Measurements from ENCODE around the gene CLPTM1.
"Not testable (repeated sequence)": the region's sequence is repeated elsewhere in the genome, so short reads cannot be mapped to it uniquely, and the experiment has no call there.

CLPTM1 gene

DNA sequence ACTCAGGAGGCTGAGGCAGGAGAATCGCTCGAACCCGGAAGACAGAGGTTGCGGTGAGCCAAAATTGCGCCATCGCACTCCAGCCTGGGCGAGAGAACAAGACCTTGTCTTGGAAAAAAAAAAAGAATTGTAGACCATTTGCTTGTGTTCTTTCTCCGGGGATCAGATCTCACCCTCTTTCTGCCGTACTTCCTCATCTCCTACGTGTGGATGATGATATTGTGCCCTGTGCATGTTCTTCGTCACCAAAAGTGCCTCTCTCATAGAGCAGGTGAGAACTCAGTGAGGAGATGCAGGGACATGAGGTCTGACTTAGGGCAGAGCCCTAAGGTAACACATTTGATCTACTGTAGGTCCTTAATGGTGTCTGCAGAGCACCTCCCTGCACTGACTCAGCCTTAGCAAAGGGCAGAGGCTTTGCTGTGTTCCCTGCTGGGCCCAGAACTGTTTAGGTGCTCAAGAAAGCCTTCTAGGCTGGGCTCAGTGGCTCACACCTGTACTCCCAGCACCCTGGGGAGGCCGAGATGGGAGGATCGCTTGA lies 8.1 kb upstream of the CLPTM1 start:
- DNase-seq: no peak

DNA sequence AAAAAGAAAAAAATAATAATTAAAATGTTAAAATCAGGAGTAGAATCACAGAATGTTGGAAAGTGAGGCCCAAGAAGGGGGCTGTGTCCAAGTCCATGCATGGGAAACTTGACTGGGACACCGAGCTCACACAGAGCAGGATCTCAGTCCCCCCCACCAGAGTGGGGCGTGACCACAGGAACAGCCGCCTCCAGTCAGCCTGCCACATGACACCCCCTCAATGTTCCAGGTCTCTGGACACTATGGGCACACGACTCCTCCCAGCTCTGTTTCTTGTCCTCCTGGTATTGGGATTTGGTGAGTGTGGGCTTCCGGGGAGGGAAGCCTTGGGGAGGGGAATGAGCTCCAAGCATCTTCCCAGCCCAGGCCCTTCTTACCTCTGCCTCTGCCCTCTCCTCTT lies 6.9 kb upstream of the CLPTM1 start:
- DNase-seq: no peak

DNA sequence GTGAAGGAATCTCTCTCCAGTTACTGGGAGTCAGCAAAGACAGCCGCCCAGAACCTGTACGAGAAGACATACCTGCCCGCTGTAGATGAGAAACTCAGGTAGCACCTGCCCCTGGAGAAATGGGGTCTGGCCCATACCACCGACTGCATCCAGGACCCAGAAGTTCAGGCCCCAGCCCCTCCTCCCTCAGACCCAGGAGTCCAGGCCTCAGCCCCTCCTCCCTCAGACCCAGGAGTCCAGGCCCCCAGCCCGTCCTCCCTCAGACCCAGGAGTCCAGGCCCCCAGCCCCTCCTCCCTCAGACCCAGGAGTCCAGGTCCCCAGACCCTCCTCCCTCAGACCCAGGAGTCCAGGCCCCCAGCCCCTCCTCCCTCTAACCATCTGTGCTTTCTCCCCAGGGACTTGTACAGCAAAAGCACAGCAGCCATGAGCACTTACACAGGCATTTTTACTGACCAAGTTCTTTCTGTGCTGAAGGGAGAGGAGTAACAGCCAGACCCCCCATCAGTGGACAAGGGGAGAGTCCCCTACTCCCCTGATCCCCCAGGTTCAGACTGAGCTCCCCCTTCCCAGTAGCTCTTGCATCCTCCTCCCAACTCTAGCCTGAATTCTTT lies 6.3 kb upstream of the CLPTM1 start:
- DNase-seq: no peak

DNA sequence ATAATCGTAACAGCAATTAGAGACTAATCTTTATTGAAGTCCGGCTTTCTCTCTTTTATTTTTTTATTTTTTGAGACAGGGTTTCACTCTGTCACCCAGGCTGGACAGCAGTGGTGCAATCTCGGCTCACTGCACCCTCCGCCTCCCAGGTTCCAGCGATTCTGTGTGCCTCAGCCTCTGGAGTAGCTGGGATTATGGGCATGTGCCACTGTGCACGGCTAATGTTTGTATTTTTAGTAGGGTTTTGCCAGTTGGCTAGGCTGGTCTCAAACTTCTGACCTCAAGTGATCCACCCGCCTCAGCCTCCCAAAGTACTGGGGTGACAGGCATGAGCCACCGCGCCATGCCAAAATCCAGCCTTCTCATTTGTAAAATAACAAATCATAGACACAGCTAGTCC lies 5.6 kb upstream of the CLPTM1 start:
- DNase-seq: no peak

DNA sequence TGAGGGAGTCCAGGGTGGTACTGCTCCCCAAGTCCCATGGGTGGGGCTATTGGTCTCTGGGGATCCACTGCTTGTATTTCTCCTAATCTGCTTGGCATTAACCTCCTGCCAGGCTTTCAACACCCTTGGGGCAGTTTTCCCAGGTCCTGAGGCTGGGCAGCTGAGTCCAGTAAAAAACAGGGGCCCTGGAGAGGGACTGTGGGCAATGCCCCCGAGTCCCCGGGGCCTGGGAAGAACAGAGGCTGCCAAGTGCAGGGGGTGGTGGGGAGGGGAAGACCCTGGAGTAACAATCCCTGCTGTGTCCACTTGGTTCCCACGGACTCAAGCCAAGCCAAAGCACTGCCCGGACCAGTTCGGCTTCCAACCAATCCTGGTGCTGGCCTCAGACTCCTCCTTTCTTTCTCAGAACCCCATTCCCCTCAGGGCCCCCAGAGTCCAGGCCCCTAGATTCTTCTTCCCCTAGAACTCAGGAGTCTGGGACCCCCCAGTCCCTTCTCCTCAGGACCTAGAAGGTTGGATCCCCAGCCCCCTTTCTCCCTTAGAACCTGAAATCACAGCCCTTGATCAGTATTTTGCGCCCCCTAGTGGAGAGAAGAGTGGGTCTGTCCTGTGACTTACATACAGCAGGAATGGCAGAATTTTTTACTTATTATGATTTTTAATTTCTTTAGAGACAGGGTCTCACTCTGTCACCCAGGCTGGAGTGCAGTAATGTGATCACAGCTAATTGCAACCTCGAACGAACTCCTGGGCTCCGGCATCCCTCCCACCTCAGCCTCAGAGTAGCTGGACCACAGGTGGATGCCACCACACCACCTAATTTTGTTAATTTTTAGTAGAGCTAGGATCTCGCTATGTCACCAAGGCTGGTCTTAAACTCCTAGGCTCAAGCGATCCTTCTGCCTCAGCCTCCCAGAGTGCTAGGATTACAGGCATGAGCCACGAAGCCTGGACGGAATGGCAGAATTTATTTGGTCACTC lies 3.7 kb upstream of the CLPTM1 start:
- DNase-seq: peak; percentile 52

DNA sequence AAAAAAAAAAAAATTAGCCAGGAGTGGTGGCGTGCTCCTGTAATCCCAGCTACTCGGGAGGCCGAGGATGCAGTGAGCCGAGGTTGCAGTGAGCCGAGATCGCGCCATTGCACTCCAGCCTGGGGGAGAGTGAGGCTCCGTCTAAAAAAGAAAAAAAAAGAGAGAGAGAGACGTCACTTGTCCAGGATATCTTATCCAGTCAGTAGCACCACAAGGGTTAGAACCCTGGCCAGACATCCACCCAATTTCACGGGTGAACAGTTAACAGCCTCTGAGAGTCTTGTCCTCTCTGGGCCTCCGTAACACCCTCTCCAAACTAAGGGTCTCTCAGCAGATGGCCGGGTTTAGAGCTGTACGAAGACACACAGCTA lies 917 bp upstream of the CLPTM1 start:
- no peak for DNase-seq

DNA sequence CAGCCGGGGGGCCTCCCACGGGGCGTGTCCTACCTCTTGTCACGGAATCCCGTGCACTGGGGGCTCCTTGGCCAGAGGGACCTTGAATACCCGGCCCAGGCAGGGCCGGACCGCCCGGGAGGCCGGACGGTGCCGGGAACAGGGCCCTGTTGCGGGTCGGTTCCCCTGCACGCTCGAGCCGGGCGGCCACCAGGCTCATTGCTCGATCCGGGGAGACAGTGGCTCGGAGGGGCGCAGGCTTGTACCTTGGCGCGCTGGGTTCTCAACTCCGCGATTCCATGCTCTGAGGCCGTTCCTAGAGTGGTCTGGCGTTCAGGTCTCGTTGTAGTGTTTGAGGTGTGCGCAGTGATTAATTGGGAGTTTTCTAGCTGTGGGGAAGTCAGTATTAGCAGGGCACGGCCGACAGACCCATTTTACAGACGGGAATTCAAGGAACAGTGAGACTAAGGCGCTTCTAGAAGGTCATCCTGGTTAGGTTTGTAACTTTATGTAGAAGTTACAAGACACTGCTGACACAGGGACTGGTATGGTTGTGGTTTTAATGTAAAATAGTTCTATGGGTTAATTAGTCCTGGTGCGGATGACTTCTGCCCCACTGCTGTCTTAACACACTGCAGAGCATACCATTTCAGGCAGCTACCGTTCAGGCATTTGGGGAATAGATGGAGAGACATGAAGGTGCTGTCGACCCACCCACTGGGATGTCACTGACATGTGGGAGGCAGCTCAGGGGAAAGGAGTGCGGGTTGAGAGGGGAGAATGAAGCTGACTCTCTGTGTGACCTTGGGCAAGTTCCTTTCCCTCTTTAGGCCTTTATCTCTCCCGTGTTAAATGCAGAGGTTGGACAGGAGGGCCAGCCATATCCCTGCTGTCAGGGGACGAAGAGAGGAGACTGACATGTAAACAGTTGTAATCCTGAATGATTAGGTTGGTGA lies 592 bp downstream of the CLPTM1 start:
- no peak for DNase-seq

DNA sequence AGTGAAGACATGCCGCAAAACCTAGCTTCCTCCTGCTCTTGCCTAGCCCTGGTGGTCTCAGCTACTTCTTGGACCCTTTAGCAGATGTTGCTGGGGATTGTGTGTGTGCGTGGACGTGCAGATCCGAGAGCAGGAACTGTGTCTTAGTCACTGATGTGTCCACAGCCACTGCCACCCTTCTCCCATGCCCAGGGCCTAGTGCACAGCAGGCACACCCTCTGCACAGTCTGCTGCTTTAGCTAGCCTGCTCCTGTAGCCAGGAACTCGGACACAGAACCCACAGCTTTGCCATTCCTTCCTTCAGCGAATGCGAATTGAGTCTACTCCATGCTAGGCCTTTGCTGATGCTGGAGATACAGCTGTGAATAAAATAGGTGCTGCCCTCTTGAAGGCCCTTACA lies 2.3 kb downstream of the CLPTM1 start:
- DNase-seq: no peak

DNA sequence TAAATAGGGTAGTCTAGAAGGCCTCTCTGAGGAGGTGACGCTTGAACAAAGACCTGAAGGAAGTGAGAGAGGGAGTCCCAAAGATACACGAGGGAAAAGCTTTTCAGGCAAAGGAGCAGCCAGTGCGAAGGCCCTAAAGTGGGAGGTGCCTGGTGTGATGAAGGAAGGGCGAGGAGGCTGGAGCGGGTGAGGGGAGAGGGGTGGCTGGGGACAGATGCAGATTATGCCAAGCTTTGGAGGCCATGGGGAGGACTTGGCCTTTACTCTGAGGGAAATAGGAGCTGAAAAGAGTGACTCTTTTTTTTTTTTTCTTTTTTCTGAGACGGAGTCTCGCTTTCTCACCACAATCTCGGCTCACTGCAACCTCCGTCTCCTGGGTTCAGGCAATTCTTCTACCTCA lies 2.9 kb downstream of the CLPTM1 start:
- DNase-seq: no peak

DNA sequence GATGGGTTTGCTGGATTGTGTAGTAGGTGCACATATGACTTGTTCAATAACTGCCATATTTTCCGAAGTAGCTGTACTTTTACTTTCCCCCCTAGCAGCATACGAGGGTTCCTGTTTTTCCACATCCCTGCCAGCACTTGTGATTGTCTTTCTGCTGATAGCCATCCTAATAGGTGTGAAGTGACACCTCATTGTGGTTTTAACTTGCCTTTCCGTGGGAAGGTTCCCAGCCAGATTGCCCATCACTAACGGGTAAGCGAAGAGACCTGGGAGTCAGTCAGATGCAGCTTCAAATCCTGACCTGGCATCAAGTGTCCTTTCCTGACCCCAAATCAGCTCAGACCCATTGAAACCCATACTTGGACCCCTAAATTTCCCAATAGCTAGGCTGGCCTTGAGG lies 4.5 kb downstream of the CLPTM1 start:
- DNase-seq: no peak

DNA sequence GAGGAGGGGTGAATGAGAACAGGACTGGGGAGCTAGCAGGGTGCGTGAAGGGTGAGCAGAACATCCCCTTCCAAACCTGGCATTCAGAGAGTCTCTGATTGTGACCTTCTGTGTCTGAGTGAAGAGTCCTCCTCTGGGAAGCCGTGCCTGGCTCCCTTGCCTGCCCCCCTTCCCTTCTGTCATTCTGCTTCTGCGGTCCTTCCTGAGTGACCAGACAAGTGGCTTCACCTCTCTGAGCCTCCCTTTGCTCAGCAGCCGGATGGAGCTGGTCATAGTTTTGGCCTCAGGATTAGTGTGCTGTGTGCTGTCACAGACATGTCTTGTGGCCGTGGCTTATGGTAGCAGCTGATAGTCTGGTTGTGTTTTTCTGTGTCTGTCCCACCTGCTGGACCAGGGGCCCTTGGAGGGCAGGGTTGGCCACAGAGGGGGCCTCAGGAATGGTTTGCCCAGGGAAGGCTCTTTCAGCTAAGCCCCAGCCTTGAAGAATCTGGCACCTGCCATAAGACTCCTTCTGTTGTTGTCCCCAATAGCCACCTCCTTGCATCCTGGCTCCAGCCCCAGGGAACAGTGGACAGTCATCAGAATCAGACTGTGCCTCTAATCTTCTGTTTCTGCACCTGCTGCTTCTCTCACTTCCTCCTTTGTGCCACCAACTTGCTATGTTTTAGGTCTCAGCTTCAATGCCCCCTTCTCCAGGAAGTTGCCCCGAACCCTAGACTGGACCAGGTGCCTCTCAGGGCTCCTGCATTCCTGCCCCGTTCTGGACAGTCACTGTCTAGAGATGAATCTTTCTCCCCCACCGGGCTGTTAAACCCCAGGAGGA lies 5.9 kb downstream of the CLPTM1 start:
- no peak for DNase-seq

DNA sequence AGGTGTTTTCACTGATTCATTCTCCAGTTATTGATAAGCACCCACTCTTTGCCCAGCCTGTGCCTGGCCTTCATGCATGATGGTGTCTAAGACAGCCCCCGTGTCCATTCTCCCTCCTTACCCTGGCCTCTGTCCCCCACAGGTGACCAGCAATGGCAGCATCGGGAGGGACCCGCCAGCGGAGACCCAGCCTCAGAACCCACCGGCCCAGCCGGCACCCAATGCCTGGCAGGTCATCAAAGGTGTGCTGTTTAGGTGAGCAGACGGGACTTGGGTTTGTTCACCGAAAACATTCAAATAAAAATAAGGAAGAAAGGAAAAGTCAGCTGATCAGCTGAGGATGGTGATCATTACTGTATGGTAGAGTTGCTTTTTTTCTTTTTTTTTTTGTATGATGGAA lies 6.6 kb downstream of the CLPTM1 start:
- DNase-seq: no peak

DNA sequence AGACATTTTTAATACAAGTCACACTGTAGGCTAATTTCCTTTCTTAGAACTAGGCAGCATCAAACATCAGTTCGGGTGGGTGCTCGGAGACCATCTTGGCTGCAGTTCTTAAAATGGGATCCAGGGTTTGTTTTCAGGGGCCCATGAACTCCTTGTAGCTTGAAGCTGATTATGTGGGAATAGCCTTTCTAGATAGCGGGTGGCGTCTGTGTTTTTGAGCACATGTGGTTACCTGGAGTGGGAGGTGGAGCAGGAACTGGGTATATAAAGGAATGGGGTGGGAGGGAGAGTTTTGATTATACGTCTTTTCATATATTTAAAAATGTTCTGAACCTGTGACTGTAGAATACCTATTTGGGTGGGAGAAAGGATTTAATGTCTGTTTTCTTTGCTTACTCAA lies 12.9 kb downstream of the CLPTM1 start:
- no peak for DNase-seq

DNA sequence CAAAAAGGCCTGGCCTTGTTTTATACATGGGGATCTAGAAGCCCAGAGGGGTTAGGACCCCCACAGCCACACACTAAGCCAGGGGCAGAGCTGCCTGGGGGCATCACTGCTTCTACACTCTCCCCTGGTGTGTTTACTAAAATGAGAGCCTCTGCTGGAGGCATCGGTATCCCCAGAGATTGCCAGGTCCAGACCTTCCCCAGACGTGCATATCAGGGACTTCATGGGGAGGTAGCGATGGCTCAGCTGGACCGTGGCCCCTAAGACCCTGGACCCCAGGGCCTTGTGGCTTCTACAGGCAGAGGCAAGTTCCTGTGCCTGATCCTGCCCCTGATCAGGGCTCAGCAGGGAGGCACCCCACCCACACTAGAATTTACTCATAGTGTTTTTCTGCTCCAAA lies 13.5 kb downstream of the CLPTM1 start:
- DNase-seq: no peak

DNA sequence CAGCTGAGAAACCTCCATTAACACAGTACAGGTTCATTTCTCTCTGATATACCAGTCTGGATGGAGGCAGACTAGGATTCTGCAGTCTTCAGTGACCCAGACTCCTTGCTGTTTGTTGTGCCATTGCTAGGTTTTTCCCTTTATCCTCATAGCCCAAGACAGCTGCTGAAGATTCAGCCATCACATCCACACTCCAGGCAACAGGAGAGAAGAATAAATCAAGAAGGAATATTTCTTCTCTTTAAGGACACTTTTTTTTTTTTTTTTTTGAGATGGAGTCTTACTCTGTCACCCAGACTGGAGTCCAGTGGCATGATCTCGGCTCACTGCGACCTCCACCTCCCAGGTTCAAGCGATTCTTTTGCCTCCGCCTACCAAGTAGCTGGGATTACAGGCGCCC lies 14.3 kb downstream of the CLPTM1 start:
- no peak for DNase-seq

DNA sequence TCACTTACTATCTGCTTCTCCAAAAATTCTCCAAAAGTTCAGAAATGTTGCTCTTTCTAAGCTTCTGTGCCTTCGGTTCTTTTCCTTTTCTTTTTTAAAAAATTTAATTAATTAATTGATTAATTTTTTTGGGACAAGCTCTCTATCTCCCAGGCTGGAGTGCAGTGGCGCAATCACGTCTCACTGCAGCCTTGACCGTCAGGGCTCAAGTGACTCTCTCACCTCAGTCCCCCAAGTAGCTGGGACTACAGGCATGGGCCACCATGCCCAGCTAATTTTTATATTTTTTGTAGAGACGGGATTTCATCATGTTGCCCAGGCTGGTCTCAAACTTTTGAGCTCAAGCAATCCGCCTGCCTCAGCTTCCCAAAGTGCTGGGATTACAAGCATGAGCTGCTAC lies 16.3 kb downstream of the CLPTM1 start:
- DNase-seq: not testable (repeated sequence)

DNA sequence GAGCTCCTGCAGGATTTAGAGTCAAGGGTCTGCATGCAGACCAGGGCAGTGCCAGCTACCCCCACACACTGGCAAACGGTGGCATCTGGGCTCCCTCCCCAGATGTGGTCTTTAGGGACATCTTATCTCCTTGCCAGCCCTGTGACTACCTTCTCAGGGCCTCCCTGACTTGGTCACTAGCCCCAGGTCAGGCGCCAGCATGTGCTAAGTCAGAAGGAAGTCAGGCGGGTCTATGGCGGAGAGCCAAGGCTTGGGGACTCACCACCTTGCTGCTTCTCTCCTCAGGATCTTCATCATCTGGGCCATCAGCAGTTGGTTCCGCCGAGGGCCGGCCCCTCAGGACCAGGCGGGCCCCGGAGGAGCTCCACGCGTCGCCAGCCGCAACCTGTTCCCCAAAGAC lies 17.6 kb downstream of the CLPTM1 start:
- DNase-seq: no peak

DNA sequence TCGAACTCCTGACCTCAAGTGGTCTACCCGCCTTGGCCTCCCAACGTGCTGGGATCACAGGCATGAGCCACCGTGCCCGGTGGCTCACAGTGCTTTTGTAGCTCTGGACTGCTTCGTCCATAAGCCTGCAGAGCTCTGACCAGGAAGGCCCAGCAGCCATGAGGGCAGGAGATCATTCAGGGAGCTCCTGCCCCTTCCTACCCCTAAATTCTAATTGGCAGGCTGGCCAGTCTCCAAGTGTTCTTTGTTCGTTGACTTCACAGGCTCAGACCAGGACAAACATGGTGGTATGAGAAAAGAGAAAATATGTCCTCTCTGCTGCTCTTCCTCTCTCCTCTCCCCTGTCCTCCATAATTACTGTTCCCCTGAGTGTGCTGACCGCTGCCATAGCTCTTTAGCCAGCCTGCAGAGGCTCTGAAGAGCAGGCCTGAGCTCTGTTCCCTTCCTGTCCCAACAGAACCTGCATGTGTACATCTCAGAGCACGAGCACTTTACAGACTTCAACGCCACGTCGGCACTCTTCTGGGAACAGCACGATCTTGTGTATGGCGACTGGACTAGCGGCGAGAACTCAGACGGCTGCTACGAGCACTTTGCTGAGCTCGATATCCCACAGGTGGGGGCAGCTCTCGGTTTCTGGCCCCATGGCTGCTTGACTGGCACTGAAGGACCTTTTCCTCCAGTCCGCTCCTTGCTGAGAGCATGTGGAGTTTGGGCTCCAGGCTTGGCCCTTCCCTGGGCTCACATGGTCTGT lies 19.0 kb downstream of the CLPTM1 start:
- DNase-seq: no peak

DNA sequence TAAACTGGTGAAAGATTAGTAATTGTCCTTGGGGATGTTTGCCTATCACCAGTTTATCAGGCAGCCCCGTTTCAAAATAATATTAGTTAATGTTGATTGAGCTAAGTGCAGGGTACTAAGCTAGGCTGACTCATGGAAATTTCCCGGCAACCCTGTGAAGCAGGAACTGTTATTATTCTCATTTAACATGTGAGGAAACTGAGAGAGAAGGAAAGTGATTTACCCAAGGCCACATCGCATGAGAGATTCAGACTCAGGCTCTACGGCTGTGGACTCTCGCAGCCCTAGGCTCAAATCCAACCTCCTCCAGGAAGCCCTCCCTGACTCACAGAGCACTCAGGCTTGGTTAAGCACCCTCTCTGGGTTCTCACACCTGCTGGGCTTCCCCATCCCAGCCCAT lies 19.7 kb downstream of the CLPTM1 start:
- DNase-seq: no peak

DNA sequence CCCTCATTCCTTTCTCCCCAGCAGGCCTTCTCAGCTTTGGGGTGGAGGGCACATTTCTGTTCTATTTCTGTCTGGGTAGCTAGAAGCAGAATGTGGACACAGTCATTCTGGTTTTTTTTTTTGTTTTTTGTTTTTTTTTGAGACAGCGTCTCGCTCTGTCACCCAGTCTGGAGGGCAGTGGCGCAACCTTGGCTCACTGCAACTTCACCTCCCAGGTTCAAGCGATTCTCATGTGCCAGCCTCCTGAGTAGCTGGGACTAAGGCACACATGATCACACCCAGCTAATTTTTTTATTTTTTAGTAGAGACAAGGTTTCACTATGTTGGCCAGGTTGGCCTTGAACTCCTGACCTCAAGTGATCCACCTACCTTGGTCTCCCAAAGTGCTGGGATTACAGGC lies 20.3 kb downstream of the CLPTM1 start:
- DNase-seq: no peak

DNA sequence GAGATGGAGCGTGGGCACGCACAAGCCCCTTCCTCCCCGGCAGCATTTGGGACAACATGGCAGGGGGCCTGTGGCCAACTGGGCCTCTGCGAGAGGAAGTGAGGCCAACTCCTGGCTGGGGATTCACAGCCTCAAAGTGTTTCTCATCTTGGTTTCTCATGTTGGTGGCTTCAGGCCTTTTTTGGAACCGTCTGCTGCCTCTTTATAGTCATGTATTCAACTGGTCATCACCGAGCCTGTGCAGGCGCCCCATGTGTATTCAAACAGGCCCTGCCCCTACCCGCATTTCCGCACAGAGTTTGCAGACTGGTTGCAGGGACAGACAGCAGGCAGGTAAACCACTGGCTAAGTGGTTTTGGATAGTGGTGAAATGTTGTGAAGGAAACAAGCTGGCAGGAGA lies 28.8 kb downstream of the CLPTM1 start:
- no peak for DNase-seq

DNA sequence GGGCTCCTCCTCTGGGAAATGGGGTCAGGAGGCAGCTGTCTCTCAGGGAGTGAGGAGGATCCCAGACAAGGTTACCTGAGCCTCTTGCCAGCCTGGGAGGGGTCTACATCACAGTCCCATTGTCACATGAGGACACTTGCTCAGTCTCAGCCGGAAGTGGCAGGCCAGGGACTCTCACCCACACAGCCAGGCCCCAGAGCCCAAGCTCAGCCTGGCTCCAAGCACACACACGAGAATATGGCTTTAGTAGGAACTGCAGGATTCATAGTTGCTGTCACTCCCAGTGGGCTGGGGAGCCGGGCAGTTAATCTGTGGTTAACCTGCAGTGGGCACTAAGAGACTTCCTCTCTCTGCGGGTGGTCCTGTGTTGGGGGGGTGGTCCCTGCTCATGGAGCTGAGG lies 30.3 kb downstream of the CLPTM1 start:
- no peak for DNase-seq

Data from activated CD4-positive, alpha-beta T cell treated with anti-CD3 and anti-CD28 coated beads, Interleukin-2, amount 50 U/mL, for 1 hour (primary cell).